ENCODE results near the gene PHF11.

GRCh38 chr13:49550942-49551644 lies 55.3 kb downstream of the PHF11 start:
- TF ChIP-seq CTCF (IDR thresholded peaks at IDR 0.05): no peak
- TF ChIP-seq JUND (IDR thresholded peaks at IDR 0.05): no peak
- TF ChIP-seq SIN3A (IDR thresholded peaks at IDR 0.05; ENCODE audit: borderline replicate concordance, low read depth, low read length): no peak
- no peak for TF ChIP-seq YY1 (IDR thresholded peaks at IDR 0.05; ENCODE audit: low read depth)
- no peak for TF ChIP-seq EP300 (IDR thresholded peaks at IDR 0.05; ENCODE audit: borderline replicate concordance in 1 of 2, low read depth in 1 of 2, low read length in 1 of 2)
- no peak for TF ChIP-seq POLR2AphosphoS5 (IDR thresholded peaks at IDR 0.05; ENCODE audit: low read depth, low read length)
- no peak for TF ChIP-seq TEAD4 (IDR thresholded peaks at IDR 0.05; ENCODE audit: borderline replicate concordance, insufficient read depth)
- TF ChIP-seq ZBTB33 (IDR thresholded peaks at IDR 0.05; ENCODE audit: borderline replicate concordance, low read depth): no peak
- TF ChIP-seq MXI1 (IDR thresholded peaks at IDR 0.05; ENCODE audit: low read depth, low read length): no peak
- no peak for TF ChIP-seq RAD21 (IDR thresholded peaks at IDR 0.05; ENCODE audit: low read length)
- TF ChIP-seq MAX (IDR thresholded peaks at IDR 0.05; ENCODE audit: low read depth): no peak
- TF ChIP-seq, protein P1, sequence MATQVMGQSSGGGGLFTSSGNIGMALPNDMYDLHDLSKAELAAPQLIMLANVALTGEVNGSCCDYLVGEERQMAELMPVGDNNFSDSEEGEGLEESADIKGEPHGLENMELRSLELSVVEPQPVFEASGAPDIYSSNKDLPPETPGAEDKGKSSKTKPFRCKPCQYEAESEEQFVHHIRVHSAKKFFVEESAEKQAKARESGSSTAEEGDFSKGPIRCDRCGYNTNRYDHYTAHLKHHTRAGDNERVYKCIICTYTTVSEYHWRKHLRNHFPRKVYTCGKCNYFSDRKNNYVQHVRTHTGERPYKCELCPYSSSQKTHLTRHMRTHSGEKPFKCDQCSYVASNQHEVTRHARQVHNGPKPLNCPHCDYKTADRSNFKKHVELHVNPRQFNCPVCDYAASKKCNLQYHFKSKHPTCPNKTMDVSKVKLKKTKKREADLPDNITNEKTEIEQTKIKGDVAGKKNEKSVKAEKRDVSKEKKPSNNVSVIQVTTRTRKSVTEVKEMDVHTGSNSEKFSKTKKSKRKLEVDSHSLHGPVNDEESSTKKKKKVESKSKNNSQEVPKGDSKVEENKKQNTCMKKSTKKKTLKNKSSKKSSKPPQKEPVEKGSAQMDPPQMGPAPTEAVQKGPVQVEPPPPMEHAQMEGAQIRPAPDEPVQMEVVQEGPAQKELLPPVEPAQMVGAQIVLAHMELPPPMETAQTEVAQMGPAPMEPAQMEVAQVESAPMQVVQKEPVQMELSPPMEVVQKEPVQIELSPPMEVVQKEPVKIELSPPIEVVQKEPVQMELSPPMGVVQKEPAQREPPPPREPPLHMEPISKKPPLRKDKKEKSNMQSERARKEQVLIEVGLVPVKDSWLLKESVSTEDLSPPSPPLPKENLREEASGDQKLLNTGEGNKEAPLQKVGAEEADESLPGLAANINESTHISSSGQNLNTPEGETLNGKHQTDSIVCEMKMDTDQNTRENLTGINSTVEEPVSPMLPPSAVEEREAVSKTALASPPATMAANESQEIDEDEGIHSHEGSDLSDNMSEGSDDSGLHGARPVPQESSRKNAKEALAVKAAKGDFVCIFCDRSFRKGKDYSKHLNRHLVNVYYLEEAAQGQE (IDR thresholded peaks at IDR 0.05; ENCODE audit: low read depth, low read length): no peak
- TF ChIP-seq SMC3 (IDR thresholded peaks at IDR 0.05; ENCODE audit: low read depth, low read length): no peak
